Sciatic nerve (tissue), 2 donors: ENCODE data around the gene WASL. TPM values are rescaled to one million over a fixed set of nuclear protein-coding genes. Genes with fewer than 3 reads are reported as not detected.
"Not testable (repeated sequence)": the region's sequence is repeated elsewhere in the genome, so short reads cannot be mapped to it uniquely, and the experiment has no call there.

Experiments used
- ATAC-seq: fragments of 200-7000 bp; cut with Tn5 transposase; one replicate; pipeline ENCODE4 v1.9.1; 2020; ENCODE audit warnings: mild to moderate bottlenecking, moderate library complexity
- DNase-seq: peaks from one replicate; pipeline ENCODE4 v3.0.0-alpha.2; 2020; ENCODE audit warnings: low spot score
- intact Hi-C: fragments of 100-400 bp; cut with DNase I; formaldehyde crosslinking; loops from one replicate; pipeline ENCODE4 v1.14.2; 2022
- total RNA-seq: library from RNA; stranded (reverse); fragmentation: NEBNext Ultra II Directional; extraction: Animal tissue kit (Norgen Biotek cat#: 25700); gene quantifications from one replicate; pipeline ENCODE4 v1.2.1, GENCODE V29; 2021
- donor health status: DM: no; HTN: no; CAD: no.
- donor health status: DM: no; HTN: no; CAD: no.

Gene WASL
- total RNA-seq, 1 donor from 2014 or later: 51.3 TPM

- intact Hi-C loops: no loop called here
- DNase-seq (no peak), ATAC-seq (no peak)
Measured at GRCh38 chr7:123741940-123742339, 6.9 kb downstream of the WASL start.

GRCh38 chr7:123738808-123739207 lies 10.0 kb downstream of the WASL start:
- no peak for ATAC-seq
- intact Hi-C loops: no loop called here

GRCh38 chr7:123738356-123738755 lies 10.4 kb downstream of the WASL start:
- no peak for ATAC-seq
- intact Hi-C loops: no loop called here
- DNase-seq: no peak

More at GRCh38 chr7:123738808-123739207, 10.0 kb downstream of the WASL start:
- no peak for DNase-seq

GRCh38 chr7:123737168-123737674 lies 11.6 kb downstream of the WASL start:
- intact Hi-C loops, ATAC-seq, DNase-seq: not testable (repeated sequence)

GRCh38 chr7:123735539-123735938 lies 13.3 kb downstream of the WASL start:
- intact Hi-C loops: no loop called here
- ATAC-seq (no peak), DNase-seq (no peak)

GRCh38 chr7:123734498-123734897 lies 14.3 kb downstream of the WASL start:
- ATAC-seq (no peak), DNase-seq (no peak)
- intact Hi-C loops: no loop called here

- no peak for DNase-seq
- intact Hi-C loops: no loop called here
- ATAC-seq: no peak
Measured at GRCh38 chr7:123732413-123733091, 16.3 kb downstream of the WASL start.

GRCh38 chr7:123729218-123729578 lies 19.6 kb downstream of the WASL start:
- DNase-seq: no peak
- ATAC-seq: no peak
- intact Hi-C loops: no loop called here

- peak; percentile 86 for ATAC-seq
- intact Hi-C loops: no loop called here
- no peak for DNase-seq
Measured at GRCh38 chr7:123727071-123727837, 21.5 kb downstream of the WASL start.

GRCh38 chr7:123725586-123726171 lies 23.1 kb downstream of the WASL start:
- ATAC-seq (no peak), DNase-seq (no peak)
- intact Hi-C loops: no loop called here

GRCh38 chr7:123724817-123725253 lies 24.0 kb downstream of the WASL start:
- intact Hi-C loops: no loop called here

GRCh38 chr7:123723913-123724312 lies 24.9 kb downstream of the WASL start:
- DNase-seq: no peak
- intact Hi-C loops: no loop called here
- no peak for ATAC-seq

More at GRCh38 chr7:123724817-123725253, 24.0 kb downstream of the WASL start:
- no peak for ATAC-seq
- no peak for DNase-seq

- not testable (repeated sequence) for DNase-seq
Measured at GRCh38 chr7:123720527-123720926, 28.3 kb downstream of the WASL start.

GRCh38 chr7:123719197-123719721 lies 29.5 kb downstream of the WASL start:
- no peak for ATAC-seq
- no peak for DNase-seq
- intact Hi-C loops: no loop called here

More at GRCh38 chr7:123720527-123720926, 28.3 kb downstream of the WASL start:
- ATAC-seq, intact Hi-C loops: not testable (repeated sequence)

- ATAC-seq: no peak
- no peak for DNase-seq
- intact Hi-C loops: no loop called here
Measured at GRCh38 chr7:123718773-123719172, 30.0 kb downstream of the WASL start.

GRCh38 chr7:123717689-123718088 lies 31.1 kb downstream of the WASL start:
- DNase-seq (no peak), ATAC-seq (no peak)
- intact Hi-C loops: no loop called here

GRCh38 chr7:123716877-123717276 lies 31.9 kb downstream of the WASL start:
- intact Hi-C loops: no loop called here

GRCh38 chr7:123715799-123716198 lies 33.0 kb downstream of the WASL start:
- ATAC-seq (peak; percentile 36), DNase-seq (no peak)
- intact Hi-C loops: no loop called here

More at GRCh38 chr7:123716877-123717276, 31.9 kb downstream of the WASL start:
- no peak for ATAC-seq
- no peak for DNase-seq

- no peak for DNase-seq
- intact Hi-C loops: no loop called here
- ATAC-seq: no peak
Measured at GRCh38 chr7:123715198-123715597, 33.6 kb downstream of the WASL start.
